Measurements from ENCODE around the gene DTNB.

DTNB gene

DNA sequence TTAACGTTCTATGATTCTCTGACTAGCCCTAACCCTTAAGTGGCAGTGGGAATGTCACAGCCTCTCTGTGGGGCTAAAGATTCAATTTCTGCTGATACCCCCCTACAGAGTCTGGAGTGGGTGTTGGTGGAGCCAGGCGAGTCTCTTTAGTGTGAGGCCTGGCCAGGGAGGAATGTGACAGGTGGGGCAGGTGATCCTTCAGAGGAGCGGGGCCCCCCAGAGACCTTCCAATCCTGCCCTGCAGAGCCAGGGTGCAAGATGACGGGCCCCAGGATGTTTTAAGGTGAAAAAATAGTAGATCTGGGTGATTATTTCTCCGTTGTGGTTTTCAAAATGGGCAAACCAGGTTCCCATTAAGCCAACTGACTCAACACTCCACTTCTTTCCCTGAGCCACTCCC, 303.5 kb downstream of the DTNB start:
- DNase-seq (ENCODE audit: low read depth) = no peak

DNA sequence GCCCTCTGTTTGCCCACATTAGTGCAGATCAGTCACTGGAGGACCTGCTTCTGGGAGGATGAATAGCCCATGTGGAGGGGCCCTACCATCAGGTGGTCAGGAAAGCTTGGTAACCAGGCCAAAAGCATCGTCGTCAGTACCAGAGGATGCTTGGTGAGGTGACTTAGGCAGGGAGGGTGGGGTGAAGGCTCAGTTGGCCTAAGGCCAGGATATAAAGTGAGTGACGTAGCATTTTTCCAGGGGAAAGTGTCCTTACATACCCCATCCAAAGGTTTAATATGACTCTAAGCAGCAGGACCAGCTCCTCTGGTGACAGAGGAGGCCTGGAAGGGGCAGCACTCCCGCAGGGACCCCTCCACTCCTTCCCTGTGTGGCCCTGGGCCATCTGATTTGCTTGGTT, 303.9 kb downstream of the DTNB start:
- no peak for DNase-seq (ENCODE audit: low read depth)

DNA sequence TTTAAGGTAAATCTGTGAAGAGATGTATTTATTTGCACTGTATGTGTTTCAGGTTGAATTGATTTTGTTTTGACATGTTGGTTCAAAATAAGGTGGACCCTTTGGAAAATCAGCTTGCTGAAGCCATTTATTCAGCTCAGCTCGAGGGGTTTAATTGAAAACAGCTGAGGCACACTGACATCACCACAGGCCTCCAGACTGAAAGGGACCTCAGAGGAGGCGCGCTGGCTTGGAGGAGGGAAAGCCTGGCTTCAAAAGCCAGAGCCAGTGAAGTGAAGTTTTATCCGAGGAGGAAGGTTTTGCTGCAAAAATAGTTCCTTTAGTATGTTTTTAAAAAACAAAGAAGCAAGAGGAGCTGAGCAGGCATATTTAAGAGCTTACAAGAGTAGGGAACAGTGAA, 304.7 kb downstream of the DTNB start:
- no peak for DNase-seq (ENCODE audit: low read depth)

DNA sequence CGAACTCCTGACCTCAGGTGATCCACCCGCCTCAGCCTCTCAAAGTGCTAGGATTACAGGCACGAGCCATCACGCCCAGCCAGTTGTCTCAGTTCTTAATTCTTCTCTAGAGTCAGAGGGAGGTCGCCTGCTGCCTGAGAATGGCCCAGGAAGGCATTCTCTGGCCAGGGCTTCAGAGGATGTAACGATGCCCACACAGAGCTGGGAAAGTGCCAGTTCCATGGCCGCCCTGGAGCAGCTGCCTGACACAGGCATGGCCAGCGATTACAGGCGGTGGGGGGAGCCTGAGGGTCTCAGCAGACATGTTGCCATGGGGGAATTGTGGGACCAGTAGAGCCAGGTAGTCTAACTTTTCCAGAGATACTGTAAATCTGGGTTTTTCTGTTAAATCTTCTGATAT, 306.1 kb downstream of the DTNB start:
- no peak for DNase-seq (ENCODE audit: low read depth)

DNA sequence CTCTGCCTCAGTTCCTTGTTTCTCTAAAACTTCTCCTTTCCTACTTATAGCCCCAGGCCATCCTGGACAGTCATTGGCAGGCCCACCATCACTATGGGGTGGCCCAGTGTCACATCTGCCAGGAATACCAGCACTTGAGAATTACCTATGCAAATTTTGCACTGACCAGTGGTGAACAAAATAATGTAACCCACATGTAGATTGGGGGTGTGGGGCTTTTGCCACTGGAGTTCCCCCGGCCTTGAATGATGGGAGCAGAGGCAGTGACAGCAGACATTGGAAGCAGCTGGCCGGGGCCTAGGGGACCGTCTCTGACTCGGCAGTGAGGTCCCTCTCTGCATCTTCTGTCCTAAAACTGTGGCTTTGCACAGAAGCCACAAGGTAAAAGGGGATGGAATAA, 306.7 kb downstream of the DTNB start:
- DNase-seq (ENCODE audit: low read depth) = no peak

DNA sequence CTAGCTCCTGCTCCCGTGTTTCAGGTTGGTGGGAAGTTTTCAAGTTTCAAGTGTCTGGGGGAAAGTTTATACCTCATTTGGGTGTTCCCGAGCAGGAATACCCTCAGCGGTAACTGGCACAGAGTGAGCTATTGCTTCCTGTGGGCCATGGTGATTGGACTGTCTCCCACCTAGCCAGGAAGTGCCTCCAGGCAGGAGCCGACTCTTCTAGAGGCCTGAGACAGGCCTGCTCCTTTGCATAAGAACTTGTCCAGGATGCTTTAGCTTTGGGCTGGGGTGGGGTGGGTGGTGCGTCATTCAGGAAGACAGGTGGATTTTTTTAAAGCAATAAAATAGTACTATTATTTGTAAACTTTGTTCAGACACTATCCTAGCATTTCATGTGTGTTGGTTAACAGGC, 308.1 kb downstream of the DTNB start:
- DNase-seq (ENCODE audit: low read depth) = no peak

DNA sequence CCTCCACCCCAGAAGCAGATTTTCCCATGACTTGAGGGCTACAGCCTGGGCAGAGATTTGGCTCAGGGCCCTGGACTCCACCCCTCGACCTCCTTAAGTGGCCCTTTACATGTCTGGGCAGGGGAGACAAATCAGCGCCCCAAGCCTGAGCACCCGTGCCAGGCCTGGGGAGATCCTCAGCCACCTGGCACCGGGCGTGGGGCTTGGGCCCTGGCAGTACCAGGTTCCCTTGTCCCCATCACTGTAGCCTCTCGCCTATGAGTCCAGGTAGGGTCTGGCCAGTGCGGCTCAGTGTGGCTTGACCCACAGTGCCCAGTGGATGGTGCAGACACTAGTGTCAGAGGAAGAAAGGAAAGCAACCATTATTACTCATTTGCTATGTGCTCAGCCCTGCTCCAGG, 309.6 kb downstream of the DTNB start:
- DNase-seq (ENCODE audit: low read depth) = no peak

DNA sequence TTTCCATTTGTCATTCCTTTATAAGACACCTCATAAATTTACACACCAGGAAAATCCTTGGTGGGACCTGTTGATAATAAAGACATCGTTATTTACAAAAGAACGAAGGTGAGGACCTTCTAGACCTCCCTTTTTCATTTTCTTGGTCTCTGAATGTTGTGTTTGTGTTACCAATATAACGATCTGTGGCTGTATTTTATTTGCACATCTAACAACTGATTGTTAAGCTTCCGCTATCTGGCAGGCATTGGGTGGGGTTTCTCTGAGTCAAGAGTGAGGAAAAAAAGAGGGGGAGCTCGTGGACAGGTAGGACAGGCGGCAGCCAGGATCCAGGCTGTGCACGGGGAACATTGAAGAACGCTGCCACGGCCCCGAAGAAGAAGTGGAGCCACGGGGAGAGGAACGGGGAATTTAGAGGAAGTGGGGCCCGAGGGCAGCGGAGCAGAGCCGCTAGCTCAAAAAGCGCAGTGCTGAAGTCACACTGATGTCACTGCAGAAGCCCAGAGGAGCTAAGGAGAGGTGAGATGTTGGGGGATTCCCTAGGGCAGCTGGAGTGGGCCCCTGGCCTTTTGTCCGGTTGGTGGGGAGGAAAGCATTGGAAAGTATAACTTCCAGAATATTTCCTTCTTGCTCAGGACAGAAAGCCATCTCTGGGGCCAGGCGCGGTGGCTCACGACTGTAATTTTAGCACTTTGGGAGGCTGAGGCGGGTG, 310.8 kb downstream of the DTNB start:
- DNase-seq (ENCODE audit: low read depth) = peak; percentile 37

DNA sequence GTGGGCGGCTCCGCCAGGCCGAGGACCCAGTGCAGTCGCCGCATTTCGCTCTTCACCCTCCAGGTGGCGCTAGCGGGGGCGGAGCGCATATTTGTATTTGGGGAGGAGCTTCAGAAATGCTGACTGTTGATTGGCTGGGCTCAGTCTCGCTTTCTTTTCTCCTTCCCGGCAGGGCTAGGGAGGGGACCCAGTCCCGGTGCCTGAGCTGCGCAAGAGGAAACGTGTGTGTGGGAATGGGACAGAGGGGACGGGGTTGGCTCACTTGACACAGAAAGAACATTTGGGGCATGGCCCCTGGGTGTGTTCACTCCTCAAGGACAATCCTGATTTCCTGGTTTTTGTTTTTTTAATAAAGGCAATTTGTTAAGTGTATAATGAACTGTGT, 311.3 kb downstream of the DTNB start:
- DNase-seq (ENCODE audit: low read depth) = peak; percentile 88

DNA sequence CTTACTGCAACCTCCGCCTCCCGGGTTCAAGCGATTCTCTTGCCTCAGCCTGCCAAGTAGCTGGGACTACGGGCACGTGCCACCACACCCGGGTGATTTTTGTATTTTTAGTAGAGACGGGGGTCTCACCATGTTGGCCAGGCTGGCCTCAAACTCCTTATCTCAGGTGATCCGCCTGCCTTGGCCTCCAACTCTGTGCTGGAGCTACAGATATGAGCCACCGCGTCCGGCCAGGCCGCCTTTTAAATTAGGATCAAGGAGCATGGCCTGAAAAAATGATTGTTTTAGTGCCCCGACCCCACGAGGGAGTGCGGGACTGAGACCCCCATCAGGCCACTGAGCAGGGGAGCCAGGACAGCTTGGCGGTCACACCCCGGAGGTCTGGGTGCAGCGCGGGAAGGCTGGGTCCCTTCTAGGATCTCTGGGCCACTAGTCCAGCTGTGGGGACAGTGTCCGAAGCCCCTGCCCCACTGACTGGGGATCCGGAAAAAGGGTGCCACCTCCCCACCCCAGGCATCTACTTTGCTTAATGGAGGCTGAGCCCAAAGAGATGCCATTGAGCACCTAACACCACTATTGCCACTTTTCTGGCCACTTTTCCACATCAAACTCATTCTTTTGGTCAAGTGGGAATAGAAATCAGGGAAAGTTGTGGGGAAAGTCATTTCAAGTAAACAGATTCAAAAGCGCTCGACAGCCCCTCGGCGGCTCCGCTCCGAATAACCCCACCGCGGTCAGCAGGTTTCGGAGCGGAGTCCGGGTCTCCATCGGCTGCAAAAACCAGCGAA, 311.9 kb downstream of the DTNB start:
- DNase-seq (ENCODE audit: low read depth) = no peak

DNA sequence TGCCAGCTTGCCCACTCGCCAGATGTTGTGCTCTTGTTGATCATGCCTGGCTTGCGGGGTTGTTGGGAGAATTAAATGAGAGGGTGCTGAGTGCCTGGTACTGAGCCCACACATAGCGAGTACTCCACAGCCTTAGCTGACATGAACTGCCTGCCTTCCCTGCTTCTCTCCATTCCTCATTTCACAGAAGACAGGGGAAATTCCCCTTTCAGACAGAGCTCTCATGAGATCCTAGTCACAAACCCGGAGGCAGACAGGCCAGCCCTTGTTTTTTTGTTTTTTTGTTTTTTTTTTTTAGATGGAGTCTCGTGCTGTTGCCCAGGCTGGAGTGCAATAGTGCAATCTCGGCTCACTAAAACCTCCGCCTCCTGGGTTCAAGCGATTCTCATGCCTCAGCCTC, 314.5 kb downstream of the DTNB start:
- no peak for DNase-seq (ENCODE audit: low read depth)

DNA sequence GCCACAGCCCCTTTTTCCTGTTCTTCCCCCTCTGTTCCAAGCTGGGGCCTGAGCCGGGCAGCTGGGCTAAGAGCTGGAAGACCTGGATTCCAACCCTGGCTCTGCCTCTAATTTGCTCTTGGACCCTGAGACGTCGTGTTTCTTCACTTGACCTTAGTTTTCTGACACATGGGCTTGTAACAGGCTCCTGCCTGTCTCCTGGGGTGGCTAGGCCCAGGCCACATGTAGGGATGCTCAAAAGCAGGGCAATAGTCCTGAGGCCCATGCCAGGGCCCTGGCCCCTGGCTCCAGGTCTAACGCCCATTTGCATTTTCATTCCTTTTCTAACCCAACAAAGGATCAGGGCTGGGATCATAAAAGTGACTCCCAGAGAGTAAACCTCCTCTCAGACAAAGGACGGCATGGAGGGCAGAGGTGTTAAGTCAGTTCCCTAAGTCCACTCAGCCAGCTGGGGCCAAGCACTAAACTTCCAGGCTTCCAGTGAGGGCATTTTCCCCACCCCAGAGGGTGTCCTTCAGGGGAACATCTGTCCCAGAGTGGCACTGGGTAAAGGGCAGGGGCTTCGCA, 315.0 kb downstream of the DTNB start:
- no peak for DNase-seq (ENCODE audit: low read depth)

DNA sequence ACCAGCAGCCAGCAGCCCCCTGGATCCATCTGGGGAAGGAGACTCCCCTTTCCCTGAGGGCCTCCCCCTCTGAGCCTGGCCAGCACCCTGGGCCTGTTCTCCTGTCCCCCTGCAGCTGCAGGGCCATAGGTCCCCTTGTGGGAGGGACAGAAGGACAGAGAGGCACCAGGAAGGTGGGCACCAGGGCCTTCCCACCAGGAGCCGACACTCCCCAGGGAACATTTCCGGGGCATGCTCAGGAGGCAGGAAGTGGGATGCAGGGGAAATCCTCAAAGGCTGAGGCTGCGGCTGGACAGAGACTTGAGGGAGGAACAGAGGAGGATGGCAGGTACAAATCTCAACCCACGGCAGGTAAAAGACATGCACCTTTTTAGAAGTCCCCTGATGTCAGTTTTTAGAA, 317.3 kb downstream of the DTNB start:
- no peak for DNase-seq (ENCODE audit: low read depth)

DNA sequence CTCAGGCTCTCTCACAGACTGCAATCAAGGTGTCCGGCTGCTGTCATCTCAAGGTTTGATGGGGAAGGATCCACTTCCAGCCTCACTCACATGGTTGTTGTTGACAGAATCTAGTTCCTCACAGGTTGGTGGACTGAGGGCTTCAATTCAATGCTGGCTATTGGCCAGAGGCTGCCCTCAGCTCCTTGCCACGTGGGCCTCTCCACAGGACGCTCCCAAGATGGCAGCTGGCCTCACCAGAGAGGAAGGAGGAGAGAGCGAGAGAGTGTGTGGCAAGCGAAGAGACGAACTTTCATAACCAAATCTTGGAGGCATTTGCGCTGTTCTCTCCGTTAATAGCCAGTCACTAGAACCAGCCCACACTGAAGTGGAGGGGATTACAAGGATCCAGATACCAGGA, 318.1 kb downstream of the DTNB start:
- no peak for DNase-seq (ENCODE audit: low read depth)

DNA sequence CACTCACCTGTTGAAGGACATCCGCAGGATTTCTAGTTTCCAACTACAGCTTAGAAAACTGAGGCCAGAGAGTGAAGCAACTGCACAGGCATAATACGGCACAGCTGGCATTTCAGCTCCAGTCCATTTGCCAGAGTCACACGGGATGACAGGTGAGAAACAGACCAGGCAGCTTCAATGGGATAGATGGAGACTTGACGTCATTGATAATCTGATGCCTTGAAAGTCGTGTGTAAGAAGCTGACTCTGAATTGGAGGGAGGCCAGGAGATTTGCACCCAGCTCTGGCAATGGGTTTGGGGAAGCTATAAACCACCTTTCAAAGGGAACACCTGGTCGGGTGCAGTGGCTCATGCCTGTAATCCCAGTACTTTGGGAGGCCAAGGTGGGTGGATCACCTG, 319.3 kb downstream of the DTNB start:
- DNase-seq (ENCODE audit: low read depth) = no peak

DNA sequence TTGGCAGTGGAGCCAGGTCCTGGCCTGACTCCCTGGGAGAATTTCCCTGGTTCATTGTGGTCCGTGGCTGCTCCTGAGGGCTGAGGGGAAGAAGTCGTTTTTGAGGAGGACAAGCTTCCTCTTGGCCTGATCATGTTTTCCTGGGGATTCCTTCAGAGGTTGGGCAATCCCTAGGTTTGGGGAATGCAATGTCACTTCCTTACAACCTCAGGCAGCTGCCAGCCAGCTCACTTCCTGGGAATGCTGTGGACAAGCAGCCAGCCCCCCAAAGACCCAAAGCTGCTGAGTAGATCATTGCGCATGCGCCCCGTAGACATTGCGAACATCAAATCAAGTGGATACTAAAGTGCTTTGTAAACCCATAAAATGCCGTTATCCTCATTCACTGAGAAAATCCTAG, 324.0 kb downstream of the DTNB start:
- no peak for DNase-seq (ENCODE audit: low read depth)

DNA sequence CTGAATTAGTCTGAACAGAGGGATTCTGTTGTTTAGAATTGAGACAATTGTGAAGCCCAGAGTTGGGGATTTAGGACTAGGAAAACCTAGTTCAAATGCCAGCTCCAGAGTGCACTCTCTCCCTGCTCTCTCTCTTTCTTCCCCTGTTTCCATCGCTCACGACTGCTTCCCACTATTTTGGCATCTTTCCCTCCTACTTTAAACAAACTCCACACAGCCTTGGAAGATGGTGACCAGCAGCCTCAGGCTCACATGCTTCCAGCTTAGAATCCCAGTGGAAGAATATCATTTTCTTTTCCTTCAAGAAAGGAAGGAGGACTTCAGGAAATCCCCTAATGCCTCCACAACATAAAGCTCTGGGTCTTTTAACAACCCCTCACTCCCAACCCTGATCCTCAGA, 325.5 kb downstream of the DTNB start:
- DNase-seq (ENCODE audit: low read depth) = no peak

DNA sequence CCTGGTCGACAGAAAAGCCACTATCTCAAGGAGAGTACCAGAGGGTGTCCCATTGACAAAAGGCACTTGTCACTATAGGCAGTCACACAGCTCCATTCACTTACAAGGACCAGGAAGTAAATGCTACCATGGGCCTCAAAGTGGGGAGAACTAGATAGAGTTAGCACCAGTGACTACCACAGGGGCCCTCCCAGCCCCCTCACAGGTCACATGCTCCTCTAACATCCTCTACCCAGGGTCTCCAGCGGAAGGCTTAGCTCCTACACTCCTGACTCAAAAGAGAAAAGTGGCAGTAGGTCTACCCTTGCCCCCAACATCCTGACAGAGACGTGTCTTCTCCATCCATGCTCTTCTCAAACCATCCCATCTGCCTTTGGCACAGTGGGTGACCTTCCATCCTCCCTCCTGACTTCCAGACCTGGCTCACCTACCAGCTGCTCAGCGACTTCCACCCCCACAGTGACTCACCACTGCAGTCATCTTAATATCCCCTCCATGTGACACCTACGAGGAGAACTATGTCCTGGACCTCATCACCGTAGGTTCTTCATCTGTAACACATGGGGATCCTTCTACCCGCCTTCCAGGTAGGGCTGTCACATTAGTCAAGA, 326.1 kb downstream of the DTNB start:
- peak; percentile 36 for DNase-seq (ENCODE audit: low read depth)

DNA sequence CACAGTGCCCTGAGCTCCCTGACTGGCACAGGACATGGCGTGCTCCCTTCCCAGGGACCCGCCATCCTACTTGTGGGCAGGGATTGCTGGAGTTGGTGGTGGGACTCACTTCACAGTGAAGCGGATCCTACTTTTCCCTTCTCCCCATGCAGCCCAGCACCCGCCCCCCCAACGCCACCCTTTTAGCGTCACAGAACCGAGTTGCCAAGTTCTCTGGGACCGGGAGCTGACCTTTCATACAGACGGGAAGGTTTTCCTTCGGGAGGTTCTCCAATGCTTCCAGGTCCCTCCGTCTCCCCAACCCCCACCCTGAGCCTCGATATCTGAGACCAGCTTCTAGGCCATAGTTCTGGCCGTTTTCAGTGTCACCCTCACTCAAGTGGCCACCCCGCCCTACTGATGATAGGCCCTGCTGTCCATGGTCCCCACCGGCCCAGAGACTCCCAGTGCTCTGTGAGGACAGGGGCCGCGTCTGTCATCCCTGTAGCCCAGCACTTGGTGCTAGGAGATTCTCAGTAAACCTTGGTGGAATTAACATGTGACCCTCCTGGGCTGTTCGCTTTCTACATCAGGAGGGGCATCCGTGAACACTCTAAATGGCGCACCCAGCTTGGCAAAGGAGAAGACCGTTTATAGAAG, 330.1 kb downstream of the DTNB start:
- DNase-seq (ENCODE audit: low read depth) = no peak

DNA sequence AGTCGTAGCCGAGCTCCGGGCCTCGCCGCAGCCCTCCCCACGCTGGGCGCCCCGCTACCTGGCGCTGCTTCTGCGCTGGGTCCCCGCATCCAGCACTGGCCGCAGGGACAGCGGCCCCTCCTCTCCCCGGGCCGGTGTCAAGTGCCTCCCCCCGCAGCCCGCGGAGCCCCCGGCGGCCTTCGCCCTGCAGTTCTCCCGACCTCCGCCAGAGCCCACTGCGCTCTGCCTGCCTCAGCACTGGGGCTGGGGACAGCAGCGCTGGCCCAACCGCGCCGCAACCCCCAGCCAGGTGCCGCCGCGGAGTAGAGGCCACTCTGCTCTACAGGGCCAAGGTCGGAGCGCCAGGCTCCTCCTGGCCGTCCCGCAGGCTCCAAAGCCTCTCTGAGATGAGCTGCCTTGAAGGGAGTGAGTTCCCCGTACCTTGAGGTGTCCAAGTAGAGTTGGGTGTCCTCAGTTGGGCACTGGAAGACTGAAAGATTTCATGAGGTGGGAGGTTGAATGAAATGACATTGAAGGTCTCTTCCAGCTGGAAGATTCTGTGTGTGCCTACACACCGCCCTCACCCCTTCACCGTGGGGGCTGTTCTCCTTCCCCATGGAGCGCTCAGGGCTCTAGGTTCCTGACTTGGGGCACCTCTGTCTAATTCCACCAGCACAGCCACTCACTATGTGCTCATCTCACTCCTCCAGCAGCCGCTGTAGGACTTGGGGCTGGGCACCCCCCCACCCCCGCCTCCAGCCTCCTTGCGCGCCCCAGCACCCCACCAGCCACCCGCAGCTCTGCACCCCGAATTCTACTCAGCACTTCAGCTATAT, 330.8 kb downstream of the DTNB start:
- DNase-seq (ENCODE audit: low read depth) = peak; percentile 66

DNA sequence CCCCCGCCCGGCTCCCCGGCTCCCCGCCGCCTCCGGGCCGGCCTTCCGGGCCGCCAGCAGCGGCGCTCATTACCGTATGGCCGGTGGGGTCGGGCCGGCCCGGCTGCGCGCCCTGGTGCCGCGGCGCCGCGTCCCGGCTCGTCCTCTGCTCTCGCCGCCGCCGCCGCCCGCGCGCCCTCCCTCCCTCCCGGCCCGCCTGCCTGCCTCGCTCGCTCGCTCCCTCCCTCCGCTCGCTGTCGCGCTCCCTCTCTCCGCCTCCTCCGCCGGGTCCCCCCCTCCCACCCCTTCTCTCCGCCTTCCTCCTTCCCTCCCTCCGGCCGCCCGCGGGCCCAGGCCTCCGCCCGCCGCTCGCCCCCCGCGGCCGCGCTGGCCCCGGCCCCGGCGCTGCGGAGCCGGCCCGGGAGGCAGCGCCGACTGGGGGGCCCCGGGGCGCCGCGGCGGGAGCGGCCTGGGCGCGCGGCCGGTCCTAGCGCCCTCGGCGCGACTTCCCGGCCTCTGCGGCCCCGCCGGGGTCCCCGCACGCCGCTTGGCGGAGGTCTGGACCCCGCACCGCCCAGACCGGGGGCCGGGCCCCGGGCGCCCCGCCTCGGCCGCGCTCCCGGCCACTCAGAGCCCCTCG, 331.5 kb downstream of the DTNB start, which contains the start of gene DNMT3A:
TSS of gene DNMT3A (minus strand) at position 173 of the 619 bp plus-strand sequence. CDS start 27,941 bp downstream, outside the sequence.
- peak; percentile 66 for DNase-seq (ENCODE audit: low read depth)
